GM21717 (cell line): Measurements from ENCODE around the gene GAPDH.
"Not testable (repeated sequence)": the region's sequence is repeated elsewhere in the genome, so short reads cannot be mapped to it uniquely, and the experiment has no call there.

Experiments
- ATAC-seq: cut with Tn5 transposase; IDR thresholded peaks from one replicate; pipeline ENCODE4 v1.9.1; 2021; ENCODE audit warnings: mild to moderate bottlenecking, moderate library complexity; ENCODE audit not compliant: unreplicated experiment

The GAPDH gene

DNA sequence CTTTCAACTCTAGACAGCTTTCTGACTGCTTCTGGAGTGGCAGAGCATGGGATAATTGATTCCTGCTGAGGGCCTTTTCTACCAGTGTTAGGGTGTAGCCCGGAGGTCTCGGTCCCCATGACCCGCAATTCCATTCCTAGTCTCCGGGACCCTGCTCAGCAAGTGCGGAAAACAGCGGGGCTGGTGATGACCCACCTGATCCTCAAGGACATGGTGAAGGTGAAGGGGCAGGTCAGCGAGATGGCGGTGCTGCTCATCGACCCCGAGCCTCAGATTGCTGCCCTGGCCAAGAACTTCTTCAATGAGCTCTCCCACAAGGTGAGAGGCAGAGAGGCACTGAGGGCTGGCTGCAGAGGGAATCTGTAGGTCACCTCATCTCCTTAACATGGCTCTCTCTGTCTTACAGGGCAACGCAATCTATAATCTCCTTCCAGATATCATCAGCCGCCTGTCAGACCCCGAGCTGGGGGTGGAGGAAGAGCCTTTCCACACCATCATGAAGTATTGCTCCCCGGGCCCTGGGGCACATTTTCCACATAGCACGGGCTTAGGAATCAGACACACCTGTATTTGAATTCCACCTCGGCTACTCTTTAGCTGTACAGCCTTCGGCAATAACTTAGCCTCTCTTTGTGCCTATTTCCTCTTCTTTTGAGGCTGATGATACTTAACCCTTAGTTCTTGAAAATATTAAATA, 5.6 kb upstream of the GAPDH start:
- ATAC-seq, result no peak

DNA sequence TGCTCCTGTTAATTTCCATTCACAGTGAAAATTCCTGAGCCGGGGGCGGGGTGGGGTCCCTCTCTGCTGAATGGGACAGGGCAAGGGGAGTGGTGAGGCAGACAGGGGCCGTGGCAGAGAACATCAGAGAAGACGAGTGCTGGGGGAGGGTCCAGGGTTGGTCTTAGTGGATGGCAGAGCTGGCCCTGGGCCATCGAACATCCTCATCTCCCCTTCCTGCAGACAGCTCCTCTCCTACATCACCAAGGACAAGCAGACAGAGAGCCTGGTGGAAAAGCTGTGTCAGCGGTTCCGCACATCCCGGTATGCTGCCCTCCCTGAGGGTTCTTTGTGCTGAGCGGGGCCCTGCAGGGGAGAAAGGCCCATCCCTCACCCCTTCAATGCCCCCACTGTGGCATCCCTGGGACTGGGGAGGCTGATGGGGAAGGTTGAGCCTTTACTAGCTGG, 5.0 kb upstream of the GAPDH start:
- no peak for ATAC-seq

DNA sequence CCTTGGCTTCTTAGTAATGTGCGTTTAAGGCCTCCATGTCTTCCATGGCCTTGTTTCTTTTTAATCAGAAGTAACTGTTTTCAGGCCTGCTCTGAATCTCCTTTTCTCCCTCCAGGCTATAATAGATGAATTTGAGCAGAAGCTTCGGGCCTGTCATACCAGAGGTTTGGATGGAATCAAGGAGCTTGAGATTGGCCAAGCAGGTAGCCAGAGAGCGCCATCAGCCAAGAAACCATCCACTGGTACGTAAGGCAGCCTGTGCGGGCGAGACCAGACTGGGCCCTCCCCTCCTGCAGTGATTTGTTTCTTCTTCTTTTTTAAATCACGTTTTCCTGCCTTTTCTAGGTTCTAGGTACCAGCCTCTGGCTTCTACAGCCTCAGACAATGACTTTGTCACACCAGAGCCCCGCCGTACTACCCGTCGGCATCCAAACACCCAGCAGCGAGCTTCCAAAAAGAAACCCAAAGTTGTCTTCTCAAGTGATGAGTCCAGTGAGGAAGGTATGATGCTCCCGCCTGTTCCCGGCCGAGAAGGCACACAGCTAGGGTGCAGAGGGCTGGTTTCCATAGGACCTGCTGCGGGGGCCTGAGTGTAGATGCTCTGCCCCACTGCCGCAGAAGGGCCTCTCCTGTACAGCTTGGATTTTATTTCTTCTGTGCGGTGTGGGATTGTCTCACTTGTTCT, 3.6 kb upstream of the GAPDH start:
- ATAC-seq, result no peak

DNA sequence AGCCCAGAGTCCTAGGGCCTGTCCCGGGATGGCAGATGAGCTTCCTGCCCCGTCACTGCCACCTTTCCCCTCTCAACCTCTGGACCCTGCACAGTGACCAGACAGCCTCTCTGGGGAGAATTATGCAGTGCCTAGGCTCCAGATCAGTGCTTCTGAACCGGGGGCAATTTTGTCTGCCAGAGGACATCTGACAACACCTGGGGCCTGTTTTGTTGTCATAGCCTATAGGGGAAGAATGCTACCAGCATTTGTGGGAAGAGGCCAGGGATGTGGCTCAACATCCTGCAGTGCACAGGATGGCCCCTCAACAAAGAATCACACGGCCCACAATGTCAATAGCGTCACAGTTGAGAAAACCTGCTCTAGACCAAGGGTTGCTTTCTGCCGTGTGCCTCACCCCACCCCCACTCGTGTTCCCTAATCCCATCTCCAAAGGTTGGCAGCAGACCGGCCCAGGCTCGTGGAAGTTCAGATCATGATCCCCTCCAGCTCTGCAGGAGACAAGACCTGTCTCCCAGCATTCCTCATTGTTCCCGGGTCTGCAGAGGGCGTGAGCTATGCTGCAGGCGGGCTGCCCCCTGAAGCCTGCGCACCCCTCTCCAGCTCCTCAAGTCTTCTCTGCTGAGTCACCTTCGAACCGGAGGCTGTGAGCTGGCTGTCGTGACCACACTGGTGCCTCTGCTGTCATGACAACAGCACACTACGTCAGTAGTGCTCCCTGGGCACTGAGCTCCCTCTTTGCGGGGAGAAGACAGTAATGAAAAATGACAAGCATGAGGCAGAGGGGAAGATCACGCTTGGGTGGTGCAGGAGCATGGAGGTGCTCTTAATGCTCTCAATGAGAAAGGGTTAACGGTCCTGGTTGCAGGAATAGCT, 2.0 kb upstream of the GAPDH start:
- ATAC-seq, result no peak

DNA sequence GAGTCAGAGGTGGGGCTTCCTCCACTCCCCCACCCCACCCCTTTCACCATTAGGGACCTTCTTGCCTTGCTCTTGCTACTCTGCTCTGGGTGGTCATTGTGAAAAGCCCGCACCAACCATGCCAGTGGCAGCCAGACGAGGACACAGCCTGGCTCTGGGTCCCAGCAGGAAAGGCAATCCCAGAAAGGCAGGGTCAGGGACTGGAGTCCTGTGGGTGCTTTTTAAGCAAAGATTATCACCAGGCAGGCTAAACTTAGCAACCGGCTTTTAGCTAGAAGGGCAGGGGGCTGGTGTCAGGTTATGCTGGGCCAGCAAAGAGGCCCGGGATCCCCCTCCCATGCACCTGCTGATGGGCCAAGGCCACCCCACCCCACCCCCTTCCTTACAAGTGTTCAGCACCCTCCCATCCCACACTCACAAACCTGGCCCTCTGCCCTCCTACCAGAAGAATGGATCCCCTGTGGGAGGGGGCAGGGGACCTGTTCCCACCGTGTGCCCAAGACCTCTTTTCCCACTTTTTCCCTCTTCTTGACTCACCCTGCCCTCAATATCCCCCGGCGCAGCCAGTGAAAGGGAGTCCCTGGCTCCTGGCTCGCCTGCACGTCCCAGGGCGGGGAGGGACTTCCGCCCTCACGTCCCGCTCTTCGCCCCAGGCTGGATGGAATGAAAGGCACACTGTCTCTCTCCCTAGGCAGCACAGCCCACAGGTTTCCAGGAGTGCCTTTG, 1.2 kb upstream of the GAPDH start:
- ATAC-seq, result peak; percentile 16

DNA sequence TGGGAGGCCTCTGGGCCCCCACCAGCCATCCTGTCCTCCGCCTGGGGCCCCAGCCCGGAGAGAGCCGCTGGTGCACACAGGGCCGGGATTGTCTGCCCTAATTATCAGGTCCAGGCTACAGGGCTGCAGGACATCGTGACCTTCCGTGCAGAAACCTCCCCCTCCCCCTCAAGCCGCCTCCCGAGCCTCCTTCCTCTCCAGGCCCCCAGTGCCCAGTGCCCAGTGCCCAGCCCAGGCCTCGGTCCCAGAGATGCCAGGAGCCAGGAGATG, 729 bp upstream of the GAPDH start:
- ATAC-seq, result peak; percentile 2

DNA sequence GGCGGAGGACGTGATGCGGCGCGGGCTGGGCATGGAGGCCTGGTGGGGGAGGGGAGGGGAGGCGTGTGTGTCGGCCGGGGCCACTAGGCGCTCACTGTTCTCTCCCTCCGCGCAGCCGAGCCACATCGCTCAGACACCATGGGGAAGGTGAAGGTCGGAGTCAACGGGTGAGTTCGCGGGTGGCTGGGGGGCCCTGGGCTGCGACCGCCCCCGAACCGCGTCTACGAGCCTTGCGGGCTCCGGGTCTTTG, 303 bp downstream of the GAPDH start:
- ATAC-seq, result no peak

DNA sequence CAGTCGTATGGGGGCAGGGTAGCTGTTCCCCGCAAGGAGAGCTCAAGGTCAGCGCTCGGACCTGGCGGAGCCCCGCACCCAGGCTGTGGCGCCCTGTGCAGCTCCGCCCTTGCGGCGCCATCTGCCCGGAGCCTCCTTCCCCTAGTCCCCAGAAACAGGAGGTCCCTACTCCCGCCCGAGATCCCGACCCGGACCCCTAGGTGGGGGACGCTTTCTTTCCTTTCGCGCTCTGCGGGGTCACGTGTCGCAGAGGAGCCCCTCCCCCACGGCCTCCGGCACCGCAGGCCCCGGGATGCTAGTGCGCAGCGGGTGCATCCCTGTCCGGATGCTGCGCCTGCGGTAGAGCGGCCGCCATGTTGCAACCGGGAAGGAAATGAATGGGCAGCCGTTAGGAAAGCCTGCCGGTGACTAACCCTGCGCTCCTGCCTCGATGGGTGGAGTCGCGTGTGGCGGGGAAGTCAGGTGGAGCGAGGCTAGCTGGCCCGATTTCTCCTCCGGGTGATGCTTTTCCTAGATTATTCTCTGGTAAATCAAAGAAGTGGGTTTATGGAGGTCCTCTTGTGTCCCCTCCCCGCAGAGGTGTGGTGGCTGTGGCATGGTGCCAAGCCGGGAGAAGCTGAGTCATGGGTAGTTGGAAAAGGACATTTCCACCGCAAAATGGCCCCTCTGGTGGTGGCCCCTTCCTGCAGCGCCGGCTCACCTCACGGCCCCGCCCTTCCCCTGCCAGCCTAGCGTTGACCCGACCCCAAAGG, 804 bp downstream of the GAPDH start:
- ATAC-seq, result peak; percentile 11

DNA sequence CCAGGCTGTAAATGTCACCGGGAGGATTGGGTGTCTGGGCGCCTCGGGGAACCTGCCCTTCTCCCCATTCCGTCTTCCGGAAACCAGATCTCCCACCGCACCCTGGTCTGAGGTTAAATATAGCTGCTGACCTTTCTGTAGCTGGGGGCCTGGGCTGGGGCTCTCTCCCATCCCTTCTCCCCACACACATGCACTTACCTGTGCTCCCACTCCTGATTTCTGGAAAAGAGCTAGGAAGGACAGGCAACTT, 1.3 kb downstream of the GAPDH start:
- no peak for ATAC-seq

DNA sequence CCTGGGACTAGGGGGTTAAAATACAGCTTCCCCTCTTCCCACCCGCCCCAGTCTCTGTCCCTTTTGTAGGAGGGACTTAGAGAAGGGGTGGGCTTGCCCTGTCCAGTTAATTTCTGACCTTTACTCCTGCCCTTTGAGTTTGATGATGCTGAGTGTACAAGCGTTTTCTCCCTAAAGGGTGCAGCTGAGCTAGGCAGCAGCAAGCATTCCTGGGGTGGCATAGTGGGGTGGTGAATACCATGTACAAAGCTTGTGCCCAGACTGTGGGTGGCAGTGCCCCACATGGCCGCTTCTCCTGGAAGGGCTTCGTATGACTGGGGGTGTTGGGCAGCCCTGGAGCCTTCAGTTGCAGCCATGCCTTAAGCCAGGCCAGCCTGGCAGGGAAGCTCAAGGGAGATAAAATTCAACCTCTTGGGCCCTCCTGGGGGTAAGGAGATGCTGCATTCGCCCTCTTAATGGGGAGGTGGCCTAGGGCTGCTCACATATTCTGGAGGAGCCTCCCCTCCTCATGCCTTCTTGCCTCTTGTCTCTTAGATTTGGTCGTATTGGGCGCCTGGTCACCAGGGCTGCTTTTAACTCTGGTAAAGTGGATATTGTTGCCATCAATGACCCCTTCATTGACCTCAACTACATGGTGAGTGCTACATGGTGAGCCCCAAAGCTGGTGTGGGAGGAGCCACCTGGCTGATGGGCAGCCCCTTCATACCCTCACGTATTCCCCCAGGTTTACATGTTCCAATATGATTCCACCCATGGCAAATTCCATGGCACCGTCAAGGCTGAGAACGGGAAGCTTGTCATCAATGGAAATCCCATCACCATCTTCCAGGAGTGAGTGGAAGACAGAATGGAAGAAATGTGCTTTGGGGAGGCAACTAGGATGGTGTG, 1.9 kb downstream of the GAPDH start:
- ATAC-seq, result no peak

DNA sequence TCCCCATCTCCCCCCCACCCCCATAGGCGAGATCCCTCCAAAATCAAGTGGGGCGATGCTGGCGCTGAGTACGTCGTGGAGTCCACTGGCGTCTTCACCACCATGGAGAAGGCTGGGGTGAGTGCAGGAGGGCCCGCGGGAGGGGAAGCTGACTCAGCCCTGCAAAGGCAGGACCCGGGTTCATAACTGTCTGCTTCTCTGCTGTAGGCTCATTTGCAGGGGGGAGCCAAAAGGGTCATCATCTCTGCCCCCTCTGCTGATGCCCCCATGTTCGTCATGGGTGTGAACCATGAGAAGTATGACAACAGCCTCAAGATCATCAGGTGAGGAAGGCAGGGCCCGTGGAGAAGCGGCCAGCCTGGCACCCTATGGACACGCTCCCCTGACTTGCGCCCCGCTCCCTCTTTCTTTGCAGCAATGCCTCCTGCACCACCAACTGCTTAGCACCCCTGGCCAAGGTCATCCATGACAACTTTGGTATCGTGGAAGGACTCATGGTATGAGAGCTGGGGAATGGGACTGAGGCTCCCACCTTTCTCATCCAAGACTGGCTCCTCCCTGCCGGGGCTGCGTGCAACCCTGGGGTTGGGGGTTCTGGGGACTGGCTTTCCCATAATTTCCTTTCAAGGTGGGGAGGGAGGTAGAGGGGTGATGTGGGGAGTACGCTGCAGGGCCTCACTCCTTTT, 2.7 kb downstream of the GAPDH start:
- no peak for ATAC-seq

DNA sequence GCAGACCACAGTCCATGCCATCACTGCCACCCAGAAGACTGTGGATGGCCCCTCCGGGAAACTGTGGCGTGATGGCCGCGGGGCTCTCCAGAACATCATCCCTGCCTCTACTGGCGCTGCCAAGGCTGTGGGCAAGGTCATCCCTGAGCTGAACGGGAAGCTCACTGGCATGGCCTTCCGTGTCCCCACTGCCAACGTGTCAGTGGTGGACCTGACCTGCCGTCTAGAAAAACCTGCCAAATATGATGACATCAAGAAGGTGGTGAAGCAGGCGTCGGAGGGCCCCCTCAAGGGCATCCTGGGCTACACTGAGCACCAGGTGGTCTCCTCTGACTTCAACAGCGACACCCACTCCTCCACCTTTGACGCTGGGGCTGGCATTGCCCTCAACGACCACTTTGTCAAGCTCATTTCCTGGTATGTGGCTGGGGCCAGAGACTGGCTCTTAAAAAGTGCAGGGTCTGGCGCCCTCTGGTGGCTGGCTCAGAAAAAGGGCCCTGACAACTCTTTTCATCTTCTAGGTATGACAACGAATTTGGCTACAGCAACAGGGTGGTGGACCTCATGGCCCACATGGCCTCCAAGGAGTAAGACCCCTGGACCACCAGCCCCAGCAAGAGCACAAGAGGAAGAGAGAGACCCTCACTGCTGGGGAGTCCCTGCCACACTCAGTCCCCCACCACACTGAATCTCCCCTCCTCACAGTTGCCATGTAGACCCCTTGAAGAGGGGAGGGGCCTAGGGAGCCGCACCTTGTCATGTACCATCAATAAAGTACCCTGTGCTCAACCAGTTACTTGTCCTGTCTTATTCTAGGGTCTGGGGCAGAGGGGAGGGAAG, 3.5 kb downstream of the GAPDH start:
- ATAC-seq, result not testable (repeated sequence)

DNA sequence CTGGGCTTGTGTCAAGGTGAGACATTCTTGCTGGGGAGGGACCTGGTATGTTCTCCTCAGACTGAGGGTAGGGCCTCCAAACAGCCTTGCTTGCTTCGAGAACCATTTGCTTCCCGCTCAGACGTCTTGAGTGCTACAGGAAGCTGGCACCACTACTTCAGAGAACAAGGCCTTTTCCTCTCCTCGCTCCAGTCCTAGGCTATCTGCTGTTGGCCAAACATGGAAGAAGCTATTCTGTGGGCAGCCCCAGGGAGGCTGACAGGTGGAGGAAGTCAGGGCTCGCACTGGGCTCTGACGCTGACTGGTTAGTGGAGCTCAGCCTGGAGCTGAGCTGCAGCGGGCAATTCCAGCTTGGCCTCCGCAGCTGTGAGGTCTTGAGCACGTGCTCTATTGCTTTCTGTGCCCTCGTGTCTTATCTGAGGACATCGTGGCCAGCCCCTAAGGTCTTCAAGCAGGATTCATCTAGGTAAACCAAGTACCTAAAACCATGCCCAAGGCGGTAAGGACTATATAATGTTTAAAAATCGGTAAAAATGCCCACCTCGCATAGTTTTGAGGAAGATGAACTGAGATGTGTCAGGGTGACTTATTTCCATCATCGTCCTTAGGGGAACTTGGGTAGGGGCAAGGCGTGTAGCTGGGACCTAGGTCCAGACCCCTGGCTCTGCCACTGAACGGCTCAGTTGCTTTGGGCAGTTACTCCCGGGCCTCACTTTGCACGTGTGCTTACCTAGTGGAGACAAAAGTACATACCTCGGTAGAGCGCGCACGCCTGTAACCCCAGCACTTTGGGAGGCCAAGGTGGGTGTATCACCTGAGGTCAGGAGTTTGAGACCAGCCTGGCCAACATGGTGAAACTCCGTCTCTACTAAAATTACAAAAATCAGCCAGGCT, 4.3 kb downstream of the GAPDH start:
- ATAC-seq, result no peak

DNA sequence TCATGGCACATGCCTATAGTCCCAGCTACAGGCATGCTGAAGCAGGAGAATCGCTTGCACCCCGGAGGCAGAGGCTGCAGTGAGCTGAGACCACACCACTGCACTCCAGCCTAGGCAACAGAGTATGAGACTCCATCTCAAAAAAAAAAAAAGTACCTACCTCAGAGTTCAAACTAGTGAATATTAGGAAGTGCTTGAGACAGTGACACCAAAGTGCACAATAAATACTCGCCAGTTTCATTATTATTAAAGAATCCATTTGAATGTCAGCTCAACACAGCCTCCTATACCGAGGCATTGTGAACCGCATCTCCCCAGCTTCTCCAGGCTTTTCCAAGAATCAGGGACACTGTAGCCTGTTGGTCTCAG, 5.0 kb downstream of the GAPDH start:
- ATAC-seq, result no peak

DNA sequence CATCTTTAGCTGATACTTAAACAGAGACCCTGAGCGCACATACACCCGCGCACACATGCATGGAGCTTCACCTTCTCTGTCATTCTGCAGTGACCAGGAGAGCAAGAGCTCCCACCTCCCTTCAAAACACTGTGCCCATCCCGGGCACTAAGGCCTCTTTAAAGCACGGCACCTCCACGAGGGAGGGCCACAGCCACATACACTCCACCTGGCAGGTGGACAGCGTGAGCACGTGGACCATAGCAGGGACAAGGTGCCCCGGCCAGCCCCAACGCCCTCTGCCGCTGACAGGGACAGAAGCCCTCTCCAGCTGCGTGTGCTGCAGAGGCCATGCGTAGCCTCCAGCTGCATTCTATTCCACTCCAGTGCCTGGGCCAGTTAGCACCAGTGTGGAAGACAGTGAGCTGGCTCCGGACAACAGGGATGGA, 5.4 kb downstream of the GAPDH start:
- no peak for ATAC-seq

DNA sequence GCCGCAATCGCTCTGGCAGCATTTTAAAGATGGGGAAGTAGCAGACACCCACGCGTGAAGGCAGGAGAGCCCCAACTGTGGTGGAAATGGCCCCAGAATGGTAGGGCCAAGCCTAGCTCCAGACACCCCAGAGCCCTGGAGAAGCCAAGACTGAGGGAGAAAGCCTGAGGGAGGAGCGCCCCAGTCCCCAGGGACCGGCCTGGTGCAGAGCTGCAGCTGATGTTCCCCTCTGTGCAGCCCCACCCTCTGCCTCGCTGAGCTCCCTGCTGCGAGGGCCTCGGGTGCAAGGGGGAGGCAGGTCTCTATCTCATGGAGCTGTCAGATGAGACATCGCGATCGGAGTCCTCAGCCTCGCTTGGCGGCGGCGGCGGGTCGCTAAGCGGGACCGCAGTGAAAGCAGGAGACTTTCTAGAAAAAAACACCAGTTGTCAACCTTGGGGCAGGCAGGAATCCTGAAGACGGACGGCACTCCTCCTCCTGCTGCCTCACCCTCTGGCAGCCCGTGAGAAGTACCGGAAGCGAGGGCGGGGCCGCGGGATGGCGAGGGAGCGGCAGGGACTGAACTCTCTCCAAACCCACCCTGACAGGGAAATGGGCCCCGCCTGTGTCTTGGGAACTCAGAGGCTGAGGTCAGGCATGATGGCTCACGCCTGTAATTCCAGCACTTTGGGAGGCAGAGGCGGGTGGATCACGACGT, 6.0 kb downstream of the GAPDH start:
- no peak for ATAC-seq
